Fibroblast of lung (primary cell): ENCODE measurements around the gene CEMP1.

Experiments
- CTCF ChIP-seq, 2 donors: IDR thresholded peaks in 1 of 2; conservative IDR thresholded peaks in 1 of 2; 1 replicate in 1 of 2; 2 replicates in 1 of 2; pipeline ENCODE4 v1.5.1; 2011 to 2012; ENCODE audit warnings: low read length in 2 of 2, control low read depth in 1 of 2, inconsistent platforms in 1 of 2, low read depth in 1 of 2, mild to moderate bottlenecking in 1 of 2
- EZH2 ChIP-seq: IDR thresholded peaks from 2 replicates; pipeline ENCODE4 v1.5.1; 2012; ENCODE audit warnings: low read length, control low read depth, mild to moderate bottlenecking; ENCODE audit errors: missing control alignments

- no peak for TF ChIP-seq CTCF (conservative IDR thresholded peaks at IDR 0.05 in 1 of 2, IDR thresholded peaks at IDR 0.05 in 1 of 2; ENCODE audit: low read depth in 1 of 2, low read length in 2 of 2)
- no peak for TF ChIP-seq EZH2
Observed at GRCh38 chr16:2518823-2519710, 12.1 kb downstream of the CEMP1 start.
